Stimulated activated CD4-positive, alpha-beta T cell treated with anti-CD3 and anti-CD28 coated beads, Interleukin-4, amount 100 ng/mL, for 1 hour (primary cell): ENCODE measurements around the gene BORCS8.
"Not testable (repeated sequence)": the region's sequence is repeated elsewhere in the genome, so short reads cannot be mapped to it uniquely, and the experiment has no call there.

ENCODE experiments used
- DNase-seq: peaks from one replicate; pipeline ENCODE4 v3.0.0-alpha.2; 2020

The BORCS8 gene

GRCh38 chr19:19179548-19180441 is 12.2 kb downstream of the BORCS8 start:
- no peak for DNase-seq

GRCh38 chr19:19176950-19177349 is 15.0 kb downstream of the BORCS8 start:
- no peak for DNase-seq

DNA sequence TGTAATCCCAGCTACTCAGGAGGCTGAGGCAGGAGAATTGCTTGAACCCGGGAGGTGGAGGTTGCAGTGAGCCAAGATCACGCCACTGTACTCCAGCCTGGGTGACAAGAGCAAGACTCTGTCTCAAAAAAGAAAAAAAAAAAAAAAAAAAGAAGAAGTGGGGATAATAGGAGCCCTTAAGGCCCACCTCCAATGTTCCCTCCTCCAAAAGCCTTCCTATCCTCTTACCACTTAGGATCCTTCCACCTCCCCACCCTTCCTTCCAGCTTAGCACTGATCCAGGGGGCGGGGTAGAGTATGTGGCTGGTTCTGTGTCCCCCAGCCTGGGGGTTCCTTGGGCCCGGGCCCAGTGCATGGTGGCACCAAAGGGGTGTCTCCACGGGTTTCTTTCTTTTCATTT is 18.7 kb downstream of the BORCS8 start:
- DNase-seq: not testable (repeated sequence)

DNA sequence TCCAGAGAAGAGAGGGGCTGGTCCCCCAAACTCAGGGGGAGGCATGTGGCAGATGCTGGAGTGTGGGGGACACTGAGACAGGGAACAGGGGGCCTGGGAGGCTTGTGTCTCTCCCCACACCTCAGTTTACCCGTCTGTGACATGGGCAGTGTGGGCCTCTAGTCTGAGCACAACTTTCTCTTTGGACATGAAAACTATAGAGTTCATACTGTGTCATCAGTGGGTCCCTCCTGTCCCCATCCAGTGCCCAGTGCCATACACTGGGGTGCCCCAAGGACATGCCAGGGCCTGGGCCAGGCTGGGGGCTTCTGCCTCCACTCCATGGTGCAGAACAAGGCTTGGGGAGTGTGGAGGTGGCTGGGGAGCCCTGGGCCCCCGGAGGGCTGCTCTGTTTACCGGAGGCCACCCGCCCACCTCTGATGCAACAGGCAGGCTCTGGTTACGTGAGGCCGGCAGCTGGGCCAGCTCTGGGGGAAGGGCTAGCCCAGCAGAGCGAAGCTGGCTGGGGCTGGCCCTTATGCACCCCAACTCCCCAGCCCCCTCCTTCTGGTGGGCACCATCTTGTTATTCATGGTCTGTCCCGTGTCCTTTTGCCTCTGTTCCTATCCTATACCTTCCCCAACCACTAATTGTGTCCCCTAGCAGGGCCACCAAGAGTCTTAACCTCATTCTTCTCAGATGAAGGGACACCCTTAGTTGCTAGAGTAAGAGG is 20.0 kb downstream of the BORCS8 start:
- no peak for DNase-seq

DNA sequence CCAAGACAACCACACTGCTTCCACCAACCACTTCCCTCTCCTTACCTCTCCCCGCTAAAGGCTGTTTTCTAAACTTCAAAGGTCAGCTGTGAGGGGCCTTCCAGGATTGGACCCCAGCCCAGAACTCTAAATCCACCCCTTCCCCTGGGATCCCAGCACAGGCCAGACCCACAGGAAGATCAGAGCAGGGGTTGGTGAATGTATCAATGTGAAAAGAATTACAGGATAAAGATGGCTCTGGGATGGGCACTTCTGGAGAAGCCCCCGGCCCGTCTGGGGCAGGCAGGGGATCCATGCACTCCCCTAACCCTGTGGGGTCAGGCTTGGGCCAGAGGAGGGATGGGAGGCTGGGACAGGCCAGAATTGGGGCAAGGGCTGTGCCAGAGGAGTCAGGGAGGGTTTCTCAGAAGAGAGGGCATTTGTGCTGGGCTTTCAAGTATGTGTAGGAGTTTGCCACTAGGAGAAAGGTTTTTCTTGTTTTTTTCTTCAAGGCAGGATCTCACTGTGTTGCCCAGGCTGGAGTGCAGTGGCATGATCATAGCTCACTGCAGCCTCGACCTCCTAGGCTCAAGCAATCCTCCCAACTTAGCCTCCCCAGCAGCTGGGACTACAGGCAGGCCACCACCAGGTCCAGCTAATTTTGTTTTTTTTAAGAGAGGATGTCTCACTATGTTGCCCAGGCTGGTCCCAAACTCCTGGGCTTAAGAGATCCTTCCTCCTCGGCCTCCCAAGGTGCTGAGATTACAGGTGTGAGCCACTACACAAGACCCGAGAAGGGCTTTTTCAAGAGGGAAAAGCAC is 20.9 kb downstream of the BORCS8 start:
- DNase-seq: no peak

- DNase-seq: peak; percentile 82
Measured at GRCh38 chr19:19170053-19170872, 21.7 kb downstream of the BORCS8 start, which contains the start of gene MEF2B. Gene MEF2B, minus strand, starts transcription at chr19:19170263. Its CDS starts 19,528 bp downstream, at chr19:19150735.

GRCh38 chr19:19169236-19170052 is 22.5 kb downstream of the BORCS8 start:
- no peak for DNase-seq

DNA sequence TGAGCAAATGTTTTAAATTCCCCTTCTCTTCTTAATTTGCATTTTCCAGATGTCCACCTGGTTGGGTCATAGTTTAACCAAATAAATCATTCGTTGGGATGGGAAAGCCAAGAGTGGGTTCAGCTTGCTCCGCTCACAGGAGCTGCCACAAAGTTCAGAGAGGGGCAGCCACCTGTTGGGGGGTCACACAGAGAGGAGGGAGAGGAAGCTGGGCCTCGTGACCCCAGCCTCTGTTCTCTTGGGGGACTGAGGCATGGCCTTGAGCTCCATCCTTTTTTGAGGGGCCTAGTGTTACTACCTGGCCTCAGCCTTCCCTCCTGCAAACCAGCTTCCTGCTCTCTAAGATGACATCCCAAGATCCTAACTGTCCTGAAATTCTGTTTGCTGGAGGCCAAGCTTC is 24.3 kb downstream of the BORCS8 start:
- DNase-seq: no peak

- DNase-seq: no peak
Measured at GRCh38 chr19:19165396-19165795, 26.6 kb downstream of the BORCS8 start.

DNA sequence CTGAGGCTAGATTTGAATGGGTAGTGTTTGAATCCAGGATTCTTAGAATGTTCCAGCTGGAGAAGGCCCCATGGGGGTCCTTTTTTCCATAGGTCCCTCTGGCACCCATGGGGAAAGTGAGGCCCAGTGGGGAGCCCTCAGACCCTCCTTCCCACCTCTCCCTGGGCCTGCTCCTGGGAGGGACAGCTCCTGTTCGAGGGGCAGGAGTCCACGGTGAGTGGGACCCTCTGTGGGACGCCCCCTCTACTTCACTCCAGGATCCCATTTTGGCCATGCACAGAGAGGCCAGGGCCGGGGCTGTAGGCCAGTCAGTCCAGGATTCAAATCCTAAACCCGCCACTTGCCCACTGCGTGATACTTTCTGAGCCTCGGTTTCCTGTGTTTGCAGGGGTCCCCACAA is 29.5 kb downstream of the BORCS8 start:
- DNase-seq: no peak

- DNase-seq: no peak
Measured at GRCh38 chr19:19160461-19161035, 31.4 kb downstream of the BORCS8 start.

DNA sequence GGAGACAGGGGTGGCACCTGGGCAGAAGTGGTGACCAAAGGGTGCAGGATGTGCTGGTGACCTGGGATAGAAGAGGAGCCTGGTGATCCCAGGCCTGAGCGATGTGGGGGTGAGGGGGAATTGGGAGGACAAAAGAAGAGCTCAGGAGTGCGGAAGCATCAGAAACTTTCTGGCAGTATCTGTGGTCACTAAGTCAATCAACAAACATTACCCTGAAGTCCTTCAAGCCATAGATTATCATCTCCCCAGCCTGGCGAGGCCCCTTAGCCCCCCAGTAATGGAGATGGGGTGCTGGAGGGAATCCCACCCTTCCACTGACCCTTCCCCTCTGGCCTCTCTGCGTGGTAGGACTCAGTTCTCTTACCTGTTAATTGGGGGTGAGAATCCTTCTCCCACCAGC is 32.4 kb downstream of the BORCS8 start:
- no peak for DNase-seq

- no peak for DNase-seq
Measured at GRCh38 chr19:19157808-19158207, 34.1 kb downstream of the BORCS8 start.

DNA sequence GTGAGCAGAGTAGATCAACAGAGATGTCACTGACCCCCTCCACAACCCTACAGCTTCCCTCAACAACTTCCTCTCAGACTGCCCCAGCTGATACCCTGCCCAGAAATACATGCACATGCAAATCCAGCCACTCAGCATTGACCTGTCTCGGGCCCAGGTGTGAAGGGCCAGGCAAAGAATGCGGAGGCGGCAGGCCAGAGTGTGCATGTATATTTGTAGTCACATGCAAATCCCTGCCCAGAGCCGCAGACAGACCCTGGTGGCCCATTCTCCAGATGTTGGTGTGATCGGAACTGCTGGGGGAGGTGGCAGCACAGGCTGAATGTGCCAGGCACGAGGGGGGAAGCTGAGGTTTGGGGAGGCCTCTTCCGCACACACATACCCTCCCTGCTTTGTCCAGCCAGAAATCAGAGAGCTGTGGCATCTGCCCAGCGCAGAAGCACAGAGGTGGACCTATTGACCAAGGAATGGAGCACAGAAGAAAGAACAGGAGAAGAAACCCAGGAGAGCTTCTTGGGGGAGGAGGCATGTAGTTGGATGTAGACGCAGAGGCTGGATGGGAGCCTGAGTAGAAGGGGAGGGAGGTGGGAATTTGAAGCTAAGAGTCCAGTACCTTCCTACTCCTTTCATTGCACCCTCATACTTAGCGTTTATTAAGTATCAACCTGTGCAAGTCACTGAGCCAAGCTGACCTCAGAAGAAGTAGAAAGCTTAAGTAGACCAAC is 36.3 kb downstream of the BORCS8 start:
- DNase-seq: no peak

DNA sequence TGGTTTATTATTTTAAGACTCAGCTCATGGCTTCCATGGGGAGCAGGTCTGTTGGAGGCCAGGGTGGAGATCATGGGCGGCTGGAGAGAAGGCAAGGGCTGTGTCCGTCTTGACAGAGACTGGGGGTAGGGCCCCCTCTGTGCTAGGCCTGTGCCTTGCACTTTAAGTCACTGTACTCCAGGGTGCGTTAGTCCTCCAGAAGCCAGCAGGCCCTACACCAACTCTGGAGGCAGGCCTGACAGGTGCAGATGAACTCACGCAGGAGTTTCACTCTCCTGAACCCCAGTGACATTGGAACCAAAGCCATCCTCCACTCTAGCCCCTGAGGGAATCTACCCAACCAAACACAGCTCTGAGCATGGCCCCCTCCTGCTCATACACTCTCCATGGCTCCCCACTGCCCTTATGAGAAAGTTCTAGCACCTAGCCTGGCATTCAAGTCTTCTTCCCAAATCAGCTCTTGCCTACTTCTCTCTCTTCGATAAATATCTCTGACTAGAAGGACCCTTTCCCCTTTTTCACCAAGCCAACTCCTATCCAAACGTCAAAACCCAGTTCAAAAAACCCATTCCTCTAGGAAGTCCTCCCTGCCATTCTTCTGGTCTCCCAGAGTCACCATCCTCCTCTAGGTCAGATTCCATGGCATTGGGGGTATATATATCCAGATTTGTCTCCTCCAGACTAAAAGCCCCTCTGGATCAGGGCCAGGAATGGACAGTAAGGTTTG is 37.0 kb downstream of the BORCS8 start:
- no peak for DNase-seq

DNA sequence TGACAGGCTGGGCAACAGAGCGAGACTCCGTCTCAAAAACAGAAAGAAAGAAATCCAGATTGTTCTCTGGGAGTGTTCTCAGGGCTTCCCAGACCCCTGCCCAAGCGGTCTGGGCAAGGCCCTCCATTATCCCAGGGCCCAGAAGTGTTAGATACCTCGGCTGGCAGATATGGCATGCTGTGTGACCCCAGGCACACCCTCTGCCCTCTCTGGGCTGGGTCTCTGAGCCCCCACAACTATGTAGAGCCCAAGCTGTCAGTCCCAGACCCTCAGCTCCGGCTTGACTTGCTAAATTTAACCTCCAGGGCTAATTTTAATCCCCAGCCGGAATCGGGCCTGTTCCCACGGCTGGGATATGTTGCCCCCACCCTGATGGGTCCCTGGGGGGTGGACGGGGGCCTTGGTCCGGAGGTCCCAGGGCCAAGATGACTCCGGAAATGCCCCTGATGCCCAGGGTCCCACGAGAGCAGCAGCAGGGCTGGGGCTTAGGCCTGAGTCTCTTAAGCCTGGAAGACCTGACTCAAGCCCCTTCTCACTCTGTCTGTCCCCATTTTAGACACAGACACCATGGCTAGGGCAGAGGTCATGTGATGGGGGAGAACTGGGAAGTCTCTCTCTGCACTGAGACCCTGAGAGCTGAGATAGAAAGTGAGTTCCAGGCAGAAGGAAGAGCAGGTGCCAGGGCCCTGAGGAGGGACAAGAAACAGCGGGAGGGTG is 39.1 kb downstream of the BORCS8 start:
- no peak for DNase-seq

GRCh38 chr19:19151418-19151817 is 40.5 kb downstream of the BORCS8 start:
- DNase-seq: no peak

GRCh38 chr19:19149435-19149834 is 42.5 kb downstream of the BORCS8 start:
- DNase-seq: no peak

GRCh38 chr19:19148504-19148903 is 43.4 kb downstream of the BORCS8 start:
- DNase-seq: not testable (repeated sequence)
